GM12891 (cell line): ENCODE data around the gene ATP11A.

Source experiments
- POLR2A ChIP-seq: IDR thresholded peaks from 2 replicates; pipeline ENCODE4 v1.6.1; 2011; ENCODE audit warnings: low read depth, low read length, control low read depth
- POLR2AphosphoS5 ChIP-seq: IDR thresholded peaks from 2 replicates; pipeline ENCODE4 v1.6.1; 2011; ENCODE audit warnings: low read depth, low read length, control low read depth
- SPI1 ChIP-seq: IDR thresholded peaks from 2 replicates; pipeline ENCODE4 v1.6.1; 2011; ENCODE audit warnings: low read depth, low read length, control low read depth
- TAF1 ChIP-seq: IDR thresholded peaks from 2 replicates; pipeline ENCODE4 v1.6.1; 2011; ENCODE audit warnings: low read depth, low read length, control low read depth

- no peak for TF ChIP-seq POLR2A
- no peak for TF ChIP-seq TAF1
- no peak for TF ChIP-seq POLR2AphosphoS5
- no peak for TF ChIP-seq SPI1
Observed at GRCh38 chr13:112845511-112846144, 155.8 kb downstream of the ATP11A start.
